GM12873 (cell line): ENCODE data around the gene ZMAT2.

Experiments used
- TF ChIP-seq, protein P1 (sequence below): IDR thresholded peaks from 2 replicates; pipeline ENCODE4 v1.5.1; 2012; ENCODE audit warnings: low read depth, mild to moderate bottlenecking, moderate library complexity, low read length, control low read depth; ENCODE audit not compliant: insufficient read depth; ENCODE audit errors: missing control alignments

Gene ZMAT2, protein sequence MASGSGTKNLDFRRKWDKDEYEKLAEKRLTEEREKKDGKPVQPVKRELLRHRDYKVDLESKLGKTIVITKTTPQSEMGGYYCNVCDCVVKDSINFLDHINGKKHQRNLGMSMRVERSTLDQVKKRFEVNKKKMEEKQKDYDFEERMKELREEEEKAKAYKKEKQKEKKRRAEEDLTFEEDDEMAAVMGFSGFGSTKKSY

DNA sequence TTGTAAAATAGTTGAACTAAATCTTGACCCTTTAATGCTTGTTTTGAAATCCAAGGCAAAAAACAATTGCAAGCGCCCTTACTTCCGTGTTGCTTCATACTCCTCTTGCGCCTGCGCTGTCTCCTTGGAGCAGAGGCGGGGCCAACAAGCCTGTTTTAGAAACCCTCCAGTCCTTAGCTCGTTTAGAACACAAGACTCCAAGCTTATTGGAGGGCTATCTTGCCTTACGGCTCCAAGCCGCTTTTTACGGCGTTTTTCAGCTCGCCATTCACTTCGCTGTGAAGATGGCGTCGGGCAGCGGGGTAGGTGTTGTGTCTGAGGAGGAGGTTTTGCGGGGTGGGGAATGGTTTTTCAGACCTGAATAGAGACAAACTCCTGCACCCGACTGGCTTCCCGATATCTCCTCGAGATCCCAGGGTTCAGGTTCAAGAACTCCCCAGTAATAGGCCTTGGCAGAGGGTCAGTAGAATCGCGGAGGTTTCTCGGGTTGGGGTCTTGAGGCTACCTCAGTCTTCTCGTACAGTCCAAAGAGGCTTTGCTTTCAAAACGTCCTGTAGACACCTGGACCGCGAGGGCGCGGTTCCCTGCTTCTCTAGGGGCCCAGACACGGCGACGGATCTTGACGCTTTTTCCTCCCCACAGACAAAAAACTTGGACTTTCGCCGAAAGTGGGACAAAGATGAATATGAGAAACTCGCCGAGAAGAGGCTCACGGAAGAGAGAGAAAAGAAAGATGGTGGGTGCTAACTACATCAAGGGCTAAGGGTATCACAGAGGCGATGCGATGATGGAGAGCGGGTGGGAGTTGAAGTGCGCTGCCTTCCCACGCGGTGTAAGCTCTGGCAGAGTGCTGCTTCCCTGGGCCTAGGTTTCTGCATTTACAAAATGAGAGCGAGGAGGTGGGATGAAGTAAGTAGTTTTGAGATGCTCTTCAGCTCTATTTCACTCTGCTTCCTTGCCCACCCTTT lies at the start of gene ZMAT2:
Gene ZMAT2 (plus strand): TSS at position 271 of the 968 bp plus-strand sequence. CDS start 14 bp downstream, at position 285.
- TF ChIP-seq, protein P1, sequence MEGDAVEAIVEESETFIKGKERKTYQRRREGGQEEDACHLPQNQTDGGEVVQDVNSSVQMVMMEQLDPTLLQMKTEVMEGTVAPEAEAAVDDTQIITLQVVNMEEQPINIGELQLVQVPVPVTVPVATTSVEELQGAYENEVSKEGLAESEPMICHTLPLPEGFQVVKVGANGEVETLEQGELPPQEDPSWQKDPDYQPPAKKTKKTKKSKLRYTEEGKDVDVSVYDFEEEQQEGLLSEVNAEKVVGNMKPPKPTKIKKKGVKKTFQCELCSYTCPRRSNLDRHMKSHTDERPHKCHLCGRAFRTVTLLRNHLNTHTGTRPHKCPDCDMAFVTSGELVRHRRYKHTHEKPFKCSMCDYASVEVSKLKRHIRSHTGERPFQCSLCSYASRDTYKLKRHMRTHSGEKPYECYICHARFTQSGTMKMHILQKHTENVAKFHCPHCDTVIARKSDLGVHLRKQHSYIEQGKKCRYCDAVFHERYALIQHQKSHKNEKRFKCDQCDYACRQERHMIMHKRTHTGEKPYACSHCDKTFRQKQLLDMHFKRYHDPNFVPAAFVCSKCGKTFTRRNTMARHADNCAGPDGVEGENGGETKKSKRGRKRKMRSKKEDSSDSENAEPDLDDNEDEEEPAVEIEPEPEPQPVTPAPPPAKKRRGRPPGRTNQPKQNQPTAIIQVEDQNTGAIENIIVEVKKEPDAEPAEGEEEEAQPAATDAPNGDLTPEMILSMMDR = no peak

DNA sequence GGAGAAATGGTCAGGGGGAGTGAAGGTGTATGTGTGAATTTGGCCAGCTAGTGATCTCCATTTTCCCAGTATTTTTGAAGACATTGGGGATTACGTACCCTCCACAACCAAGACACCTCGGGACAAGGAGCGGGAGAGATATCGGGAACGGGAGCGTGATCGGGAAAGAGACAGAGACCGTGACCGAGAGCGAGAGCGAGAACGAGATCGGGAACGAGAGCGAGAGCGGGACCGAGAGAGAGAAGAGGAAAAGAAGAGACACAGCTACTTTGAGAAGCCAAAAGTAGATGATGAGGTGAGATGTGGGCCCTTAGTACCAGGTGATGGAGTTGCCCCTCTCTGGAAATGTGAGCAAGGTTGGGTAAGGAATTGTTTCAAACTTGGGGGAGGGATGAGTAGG lies 41.4 kb upstream of the ZMAT2 start:
- TF ChIP-seq, protein P1 = no peak

DNA sequence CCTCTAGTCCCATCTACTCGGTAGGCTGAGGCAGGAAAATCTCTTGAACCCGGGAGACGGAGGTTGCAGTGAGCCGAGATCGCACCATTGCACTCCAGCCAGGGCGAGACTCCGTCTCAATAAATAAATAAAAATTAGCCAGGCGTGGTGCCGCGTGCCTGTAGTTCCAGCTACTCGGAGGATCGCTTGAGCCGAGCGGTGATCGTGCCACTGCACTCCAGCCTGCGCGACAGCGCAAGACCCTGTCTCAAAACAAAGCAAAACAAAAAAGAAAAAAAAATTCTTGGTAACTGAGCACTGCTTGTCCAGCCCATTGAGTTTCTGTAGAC lies 36.3 kb upstream of the ZMAT2 start:
- TF ChIP-seq, protein P1 = no peak

DNA sequence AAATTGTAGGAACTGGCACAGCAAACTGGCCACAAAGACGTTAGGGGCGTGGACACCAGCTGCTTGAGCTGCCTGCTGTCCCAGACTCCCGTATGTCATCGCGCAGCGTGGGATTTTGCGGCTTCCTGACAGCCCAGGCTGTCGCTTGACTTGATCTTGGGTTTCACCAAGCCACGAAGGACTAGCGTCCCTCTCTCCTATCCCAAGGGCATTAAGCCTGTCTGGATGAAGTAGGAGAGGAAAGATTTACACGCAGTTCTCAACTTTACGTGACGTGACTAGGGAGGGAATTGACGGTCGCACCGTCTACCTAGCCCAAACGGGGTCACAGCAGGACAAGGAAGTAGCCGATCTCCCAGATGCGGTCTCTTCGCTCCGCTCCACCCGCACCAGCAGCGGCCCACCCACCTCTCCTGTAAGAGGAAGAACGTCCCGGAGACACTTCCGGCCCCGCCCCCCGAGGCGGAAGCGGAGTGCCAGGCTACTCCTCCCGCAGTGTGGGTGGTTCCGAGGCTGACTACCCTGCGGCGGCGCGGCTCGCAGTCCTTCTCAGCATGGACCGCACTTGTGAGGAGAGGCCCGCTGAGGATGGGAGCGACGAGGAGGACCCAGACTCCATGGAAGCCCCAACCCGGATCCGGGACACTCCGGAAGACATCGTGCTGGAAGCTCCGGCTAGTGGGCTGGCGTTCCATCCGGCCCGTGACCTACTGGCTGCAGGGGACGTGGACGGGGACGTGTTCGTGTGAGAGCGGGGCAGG lies 35.7 kb upstream of the ZMAT2 start, which contains the start of gene WDR55:
Gene WDR55 (plus strand): TSS at position 546 of the 761 bp plus-strand sequence. CDS start 9 bp downstream, at position 555.
- TF ChIP-seq, protein P1 = no peak

DNA sequence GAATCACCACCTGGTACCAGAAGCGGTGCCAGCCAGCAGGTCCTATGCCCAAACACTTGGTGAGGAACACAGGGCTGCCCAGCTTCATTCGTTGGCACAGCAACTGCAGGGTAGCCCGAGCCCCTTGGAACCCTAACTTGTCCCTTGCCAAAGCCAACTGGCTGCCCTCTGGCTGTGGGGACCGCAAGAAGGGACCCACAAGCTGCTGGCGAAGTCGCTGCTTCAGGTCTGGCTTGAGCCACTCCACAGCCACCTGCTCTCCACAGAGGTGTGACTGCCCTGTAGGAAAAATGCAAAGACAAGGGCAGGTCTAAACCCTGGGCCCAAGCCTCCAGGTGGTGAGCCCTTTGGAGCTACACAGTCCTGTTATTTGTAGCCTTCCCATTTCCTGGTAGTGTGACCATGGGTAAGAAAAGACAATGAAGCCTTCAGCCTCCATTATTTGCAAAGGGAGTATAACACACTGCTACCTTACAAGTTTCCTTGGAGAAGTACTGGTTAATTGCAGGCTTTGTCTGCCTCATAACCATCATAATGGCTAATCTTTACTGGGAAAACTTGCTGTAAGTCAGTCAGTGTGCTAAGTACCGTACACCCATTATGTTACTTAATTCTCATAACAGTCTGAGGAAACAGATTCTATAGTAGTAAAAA lies 28.6 kb upstream of the ZMAT2 start:
- TF ChIP-seq, protein P1 = no peak

GRCh38 chr5:140672455-140673186 lies 27.6 kb upstream of the ZMAT2 start:
- TF ChIP-seq, protein P1 = no peak
